ENCODE results near the gene MSANTD3. TPM values are rescaled to one million over a fixed set of nuclear protein-coding genes. Genes with fewer than 3 reads are reported as not detected.

Gene MSANTD3
- total and polyA plus RNA-seq, 8 donors: 19.9 to 31.7 (median 22.2) TPM

GRCh38 chr9:100477241-100477640, 50.3 kb downstream of the MSANTD3 start:
- Histone ChIP-seq H3K9me3 (no peaks in the 10 kb centered on the region), H3K36me3 (no peaks in the 10 kb centered on the region), H3K4me1 (peaks cover 0 to 6% of the 10 kb centered on the region in 2 donors), H3K27ac (no peak overlapping the region), H3K27me3 (peaks cover 0 to 29% of the 10 kb centered on the region in 2 donors), H3K4me3 (no peak overlapping the region)
- DNase-seq (no peak), ATAC-seq (no peak)
- intact Hi-C loops (cut with DNase I): no loop called here
- TF ChIP-seq, protein P1, sequence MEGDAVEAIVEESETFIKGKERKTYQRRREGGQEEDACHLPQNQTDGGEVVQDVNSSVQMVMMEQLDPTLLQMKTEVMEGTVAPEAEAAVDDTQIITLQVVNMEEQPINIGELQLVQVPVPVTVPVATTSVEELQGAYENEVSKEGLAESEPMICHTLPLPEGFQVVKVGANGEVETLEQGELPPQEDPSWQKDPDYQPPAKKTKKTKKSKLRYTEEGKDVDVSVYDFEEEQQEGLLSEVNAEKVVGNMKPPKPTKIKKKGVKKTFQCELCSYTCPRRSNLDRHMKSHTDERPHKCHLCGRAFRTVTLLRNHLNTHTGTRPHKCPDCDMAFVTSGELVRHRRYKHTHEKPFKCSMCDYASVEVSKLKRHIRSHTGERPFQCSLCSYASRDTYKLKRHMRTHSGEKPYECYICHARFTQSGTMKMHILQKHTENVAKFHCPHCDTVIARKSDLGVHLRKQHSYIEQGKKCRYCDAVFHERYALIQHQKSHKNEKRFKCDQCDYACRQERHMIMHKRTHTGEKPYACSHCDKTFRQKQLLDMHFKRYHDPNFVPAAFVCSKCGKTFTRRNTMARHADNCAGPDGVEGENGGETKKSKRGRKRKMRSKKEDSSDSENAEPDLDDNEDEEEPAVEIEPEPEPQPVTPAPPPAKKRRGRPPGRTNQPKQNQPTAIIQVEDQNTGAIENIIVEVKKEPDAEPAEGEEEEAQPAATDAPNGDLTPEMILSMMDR (IDR thresholded peaks at IDR 0.05): no peak

- intact Hi-C loops (cut with DNase I): no loop called here
- peaks cover 0 to 6% of the 10 kb centered on the region in 2 donors for H3K4me1 ChIP-seq
- H3K4me3 ChIP-seq: no peak overlapping the region
- H3K27ac ChIP-seq: no peak overlapping the region
- DNase-seq (no peak), ATAC-seq (no peak)
- H3K27me3 ChIP-seq: peaks cover 0 to 21% of the 10 kb centered on the region in 2 donors
- no peaks in the 10 kb centered on the region for H3K36me3 ChIP-seq
- H3K9me3 ChIP-seq: no peaks in the 10 kb centered on the region
- TF ChIP-seq, protein P1 (IDR thresholded peaks at IDR 0.05): no peak
These were observed 51.2 kb downstream of the MSANTD3 start for GRCh38 chr9:100478192-100478591.

- ATAC-seq: no peak
- intact Hi-C loops (cut with DNase I): no loop called here
These were observed 52.9 kb downstream of the MSANTD3 start for GRCh38 chr9:100479820-100480219.

DNA sequence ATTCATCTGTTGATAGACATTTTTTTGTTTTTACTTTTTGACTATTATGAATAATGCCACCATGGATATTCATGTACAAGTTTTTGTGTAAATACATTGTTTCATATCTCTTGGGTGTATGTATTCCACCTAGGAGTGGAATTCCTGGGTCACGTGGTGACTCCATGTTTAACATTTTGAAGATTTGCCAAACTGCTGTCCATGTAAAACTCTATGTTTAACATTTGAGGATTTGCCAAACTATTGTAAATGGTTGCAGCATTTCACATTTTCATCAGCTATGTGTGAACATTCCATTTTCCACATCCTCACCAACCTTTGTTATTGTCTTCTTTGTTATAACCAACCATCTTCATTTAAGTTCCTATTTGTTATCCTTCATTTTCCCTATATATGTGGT, 58.3 kb downstream of the MSANTD3 start:
- DNase-seq: no peak
- no peaks in the 10 kb centered on the region for H3K9me3 ChIP-seq
- no peak overlapping the region for H3K27ac ChIP-seq
- H3K4me1 ChIP-seq: no peaks in the 10 kb centered on the region
- TF ChIP-seq, protein P1 (IDR thresholded peaks at IDR 0.05): no peak
- intact Hi-C loops (cut with DNase I): no loop called here
- no peak for ATAC-seq
- H3K36me3 ChIP-seq: no peaks in the 10 kb centered on the region
- H3K27me3 ChIP-seq: no peaks in the 10 kb centered on the region
- no peak overlapping the region for H3K4me3 ChIP-seq

More at GRCh38 chr9:100479820-100480219, 52.9 kb downstream of the MSANTD3 start:
- Histone ChIP-seq H3K36me3 (no peaks in the 10 kb centered on the region), H3K9me3 (no peaks in the 10 kb centered on the region), H3K27ac (no peak overlapping the region), H3K4me1 (no peaks in the 10 kb centered on the region), H3K4me3 (no peak overlapping the region), H3K27me3 (peaks cover 0 to 5% of the 10 kb centered on the region in 2 donors)
- no peak for DNase-seq
- TF ChIP-seq, protein P1 (IDR thresholded peaks at IDR 0.05): no peak

DNA sequence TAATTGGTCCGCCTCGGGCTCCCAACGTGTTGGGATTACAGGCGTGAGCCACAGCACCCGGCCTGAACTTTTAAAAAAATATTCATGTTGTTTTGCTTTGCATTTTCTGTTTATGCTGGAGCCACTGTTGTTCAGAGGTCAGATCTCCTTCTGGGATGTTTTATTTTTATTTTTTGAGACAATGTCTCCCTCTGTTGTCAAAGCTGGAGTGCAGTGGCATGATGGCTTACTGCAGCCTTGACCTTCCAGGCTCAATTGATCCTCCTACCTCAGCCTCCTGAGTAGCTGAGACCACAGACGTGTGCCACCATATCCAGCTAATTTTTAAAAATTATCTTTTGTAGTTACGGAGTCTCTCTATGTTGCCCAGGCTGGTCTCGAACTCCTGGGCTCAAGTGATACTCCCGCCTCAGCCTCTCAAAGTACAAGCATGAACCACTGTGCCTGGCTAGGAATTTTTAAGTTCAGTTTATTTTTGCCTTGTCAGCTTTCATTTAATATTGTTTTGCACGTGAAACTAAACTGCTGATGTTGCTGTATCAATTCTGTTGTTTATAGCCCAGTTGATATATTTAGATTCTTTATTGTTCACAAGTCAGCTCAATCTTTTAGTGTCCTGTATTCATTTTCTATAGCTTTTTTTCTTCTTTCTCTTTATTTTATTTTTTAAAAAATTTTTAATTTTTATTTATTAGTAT, 59.7 kb downstream of the MSANTD3 start:
- H3K27ac ChIP-seq: no peak overlapping the region
- no peaks in the 10 kb centered on the region for H3K9me3 ChIP-seq
- ATAC-seq (no peak), DNase-seq (no peak)
- TF ChIP-seq, protein P1 (IDR thresholded peaks at IDR 0.05): no peak
- H3K36me3 ChIP-seq: no peaks in the 10 kb centered on the region
- H3K4me3 ChIP-seq: no peak overlapping the region
- no peaks in the 10 kb centered on the region for H3K27me3 ChIP-seq
- intact Hi-C loops (cut with DNase I): no loop called here
- H3K4me1 ChIP-seq: no peaks in the 10 kb centered on the region

Data from left lung (tissue), 10 donors.